Colonic mucosa (tissue), 4 donors: ENCODE measurements around the gene CAMTA1. TPM values are rescaled to one million over a fixed set of nuclear protein-coding genes. Genes with fewer than 3 reads are reported as not detected.

Experiments
- DNase-seq: peaks from one replicate; pipeline ENCODE4 v3.0.0-alpha.2; 2020
- H3K27ac ChIP-seq: fragments of 200-600 bp; one replicate; pipeline ENCODE4 v1.8.0; 2021
- H3K27me3 ChIP-seq: fragments of 200-600 bp; one replicate; pipeline ENCODE4 v1.8.0; 2021
- H3K36me3 ChIP-seq: fragments of 200-600 bp; one replicate; pipeline ENCODE4 v1.8.0; 2021
- H3K4me1 ChIP-seq: fragments of 200-600 bp; one replicate; pipeline ENCODE4 v1.8.0; 2021; ENCODE audit warnings: mild to moderate bottlenecking
- H3K4me3 ChIP-seq: fragments of 200-600 bp; one replicate; pipeline ENCODE4 v1.8.0; 2021
- H3K9ac ChIP-seq, 2 donors: one replicate each; pipeline ENCODE4 v1.7.0; 2013; ENCODE audit warnings: control low read depth in 2 of 2, low read depth in 2 of 2, low read length in 2 of 2
- H3K9me3 ChIP-seq: fragments of 200-600 bp; one replicate; pipeline ENCODE4 v1.8.0; 2021
- intact Hi-C: fragments of 100-400 bp; cut with DNase I; formaldehyde crosslinking; loops from one replicate; pipeline ENCODE4 v1.14.1; 2022
- total RNA-seq, 2 donors: library from RNA; stranded (reverse); fragmentation: NEBNext Ultra II Directional in 1 of 2; extraction: Animal tissue kit (Norgen Biotek cat#: 25700) in 1 of 2; gene quantifications; one replicate each; pipeline ENCODE4 v1.2.1, GENCODE V29; 2021
- TF ChIP-seq, protein P1 (sequence below): fragments of 200-600 bp; IDR thresholded peaks from one replicate; pipeline ENCODE4 v1.8.0; 2022; ENCODE audit warnings: antibody characterized with exemption, mild to moderate bottlenecking
- donor health status: healthy.
- donor health status: DM: no; HTN: no; CAD: no.
- donor health status: DM: no; HTN: no; CAD: no.

The CAMTA1 gene
- total RNA-seq, 2 donors from 2014 or later: 76.8 to 92.8 TPM

DNA sequence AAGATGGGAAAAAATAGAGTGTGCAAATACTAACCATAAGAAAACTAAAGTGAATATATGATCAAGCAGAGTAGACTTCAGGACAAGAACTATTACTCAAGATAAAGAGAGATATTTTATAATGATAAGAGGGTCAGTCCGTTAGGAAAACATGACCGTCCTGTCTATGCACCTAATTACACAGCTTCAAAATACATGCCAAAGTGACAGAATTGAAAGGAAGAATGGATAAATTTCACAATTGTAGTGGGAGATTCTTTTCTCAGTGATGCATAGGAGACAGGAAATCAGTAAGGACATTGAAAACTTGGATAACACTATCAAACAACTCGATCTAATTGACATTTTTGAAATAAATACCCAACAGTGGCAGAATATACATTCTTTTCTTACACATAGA, 489.0 kb downstream of the CAMTA1 start:
- no peaks in the 10 kb centered on the region for H3K27me3 ChIP-seq
- H3K9me3 ChIP-seq: no peaks in the 10 kb centered on the region
- TF ChIP-seq, protein P1, sequence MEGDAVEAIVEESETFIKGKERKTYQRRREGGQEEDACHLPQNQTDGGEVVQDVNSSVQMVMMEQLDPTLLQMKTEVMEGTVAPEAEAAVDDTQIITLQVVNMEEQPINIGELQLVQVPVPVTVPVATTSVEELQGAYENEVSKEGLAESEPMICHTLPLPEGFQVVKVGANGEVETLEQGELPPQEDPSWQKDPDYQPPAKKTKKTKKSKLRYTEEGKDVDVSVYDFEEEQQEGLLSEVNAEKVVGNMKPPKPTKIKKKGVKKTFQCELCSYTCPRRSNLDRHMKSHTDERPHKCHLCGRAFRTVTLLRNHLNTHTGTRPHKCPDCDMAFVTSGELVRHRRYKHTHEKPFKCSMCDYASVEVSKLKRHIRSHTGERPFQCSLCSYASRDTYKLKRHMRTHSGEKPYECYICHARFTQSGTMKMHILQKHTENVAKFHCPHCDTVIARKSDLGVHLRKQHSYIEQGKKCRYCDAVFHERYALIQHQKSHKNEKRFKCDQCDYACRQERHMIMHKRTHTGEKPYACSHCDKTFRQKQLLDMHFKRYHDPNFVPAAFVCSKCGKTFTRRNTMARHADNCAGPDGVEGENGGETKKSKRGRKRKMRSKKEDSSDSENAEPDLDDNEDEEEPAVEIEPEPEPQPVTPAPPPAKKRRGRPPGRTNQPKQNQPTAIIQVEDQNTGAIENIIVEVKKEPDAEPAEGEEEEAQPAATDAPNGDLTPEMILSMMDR: no peak
- no peaks in the 10 kb centered on the region for H3K36me3 ChIP-seq
- H3K4me3 ChIP-seq: no peak overlapping the region
- no peak overlapping the region for H3K27ac ChIP-seq
- no peaks in the 10 kb centered on the region for H3K4me1 ChIP-seq
- no peak overlapping the region for H3K9ac ChIP-seq
- DNase-seq: no peak
- intact Hi-C loops: no loop called here

DNA sequence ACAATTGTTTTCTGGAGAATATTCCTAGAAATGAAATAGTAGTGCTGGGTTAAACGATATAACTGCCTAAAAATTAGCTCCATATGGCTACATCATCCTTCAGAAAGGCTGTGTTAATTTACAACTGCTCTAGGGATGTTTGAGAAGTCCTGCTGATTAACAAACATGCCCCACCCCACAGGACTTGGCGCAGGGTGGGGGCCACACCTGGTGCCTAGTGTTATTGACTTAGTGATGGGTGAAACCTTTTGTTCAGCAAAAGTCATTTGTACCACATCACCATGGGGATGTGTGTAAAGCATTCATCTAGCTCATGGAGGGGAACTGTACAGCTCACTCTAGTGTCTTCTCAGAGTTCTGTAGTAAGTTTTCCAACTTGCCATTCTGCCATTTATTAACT, 492.8 kb downstream of the CAMTA1 start:
- intact Hi-C loops: no loop called here
- Histone ChIP-seq H3K36me3 (no peaks in the 10 kb centered on the region), H3K4me1 (no peaks in the 10 kb centered on the region), H3K9me3 (no peaks in the 10 kb centered on the region), H3K9ac (no peak overlapping the region), H3K4me3 (no peak overlapping the region), H3K27me3 (no peaks in the 10 kb centered on the region), H3K27ac (no peak overlapping the region)
- TF ChIP-seq, protein P1: no peak
- DNase-seq: peak; percentile 70

DNA sequence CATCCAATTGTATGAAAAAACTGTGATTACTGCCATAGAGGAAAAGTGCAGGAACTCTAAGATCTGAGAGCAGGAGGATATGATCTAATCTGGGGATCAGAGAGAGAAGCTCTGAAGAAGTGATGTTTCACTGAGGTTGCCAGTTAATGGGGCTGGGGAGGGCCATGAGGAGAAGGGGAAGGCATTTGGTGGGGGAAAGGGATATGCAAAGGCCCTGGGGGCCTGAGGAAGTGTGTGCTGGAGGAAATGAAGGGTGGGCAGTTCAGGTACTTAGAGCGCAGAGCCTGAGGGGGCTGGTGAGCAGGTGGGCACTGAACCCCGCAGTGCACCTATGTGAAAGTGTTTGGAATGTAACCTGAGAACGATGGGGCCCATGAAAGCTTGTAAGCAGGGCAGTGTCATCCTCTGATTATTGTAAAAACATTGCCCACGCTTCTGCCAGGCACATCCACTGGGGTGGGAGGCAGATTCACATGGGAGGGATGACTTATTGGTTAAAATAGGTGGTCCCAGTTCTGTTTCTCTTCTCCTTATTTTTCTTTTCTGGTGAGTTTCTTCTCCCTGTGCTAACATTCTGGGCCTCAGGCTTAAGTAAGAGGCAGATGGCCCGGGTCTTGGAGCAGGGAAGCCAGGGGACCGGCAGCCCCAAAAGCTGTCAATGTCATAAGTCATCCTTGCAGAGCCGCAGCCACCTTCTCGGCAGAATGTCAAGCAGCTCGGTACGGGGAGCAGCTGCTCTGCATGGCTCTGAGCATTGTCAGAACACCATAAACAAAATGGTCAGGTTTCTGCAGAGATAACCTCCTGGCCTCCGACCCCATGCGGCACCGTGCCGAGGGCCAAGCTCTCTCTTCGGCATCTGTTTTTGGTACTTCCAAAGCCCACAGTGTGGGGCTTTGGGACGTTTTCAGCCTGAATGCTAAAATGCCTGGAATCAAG, 493.8 kb downstream of the CAMTA1 start:
- intact Hi-C loops: no loop called here
- TF ChIP-seq, protein P1: no peak
- no peaks in the 10 kb centered on the region for H3K4me1 ChIP-seq
- H3K27me3 ChIP-seq: no peaks in the 10 kb centered on the region
- H3K36me3 ChIP-seq: no peaks in the 10 kb centered on the region
- H3K27ac ChIP-seq: no peak overlapping the region
- H3K4me3 ChIP-seq: no peak overlapping the region
- H3K9ac ChIP-seq: no peak overlapping the region
- peak; percentile 14 for DNase-seq
- H3K9me3 ChIP-seq: no peaks in the 10 kb centered on the region

DNA sequence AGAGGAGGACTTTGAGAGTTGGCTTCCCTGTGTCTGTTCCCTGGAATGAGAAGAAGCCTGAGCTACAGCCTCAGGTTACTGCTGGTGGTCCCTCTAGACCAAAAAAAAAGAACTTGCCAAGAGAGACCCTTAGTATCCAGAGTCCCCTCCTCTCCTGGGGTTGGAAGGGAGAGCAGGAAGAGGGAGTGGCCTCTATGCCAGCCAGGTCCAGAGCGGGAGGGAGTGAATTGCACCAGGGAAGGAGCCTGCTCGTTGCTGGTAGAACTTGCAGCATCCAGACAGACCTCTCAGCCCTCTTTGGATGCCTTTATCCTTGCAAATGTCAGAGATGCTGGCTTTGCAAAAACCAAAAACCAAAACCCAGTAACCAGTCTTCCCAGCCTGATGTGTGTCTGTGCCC, 494.5 kb downstream of the CAMTA1 start:
- TF ChIP-seq, protein P1: no peak
- Histone ChIP-seq H3K4me1 (no peaks in the 10 kb centered on the region), H3K9me3 (no peaks in the 10 kb centered on the region), H3K4me3 (no peak overlapping the region), H3K36me3 (no peaks in the 10 kb centered on the region), H3K9ac (no peak overlapping the region), H3K27ac (no peak overlapping the region), H3K27me3 (no peaks in the 10 kb centered on the region)
- intact Hi-C loops: no loop called here
- DNase-seq: no peak

DNA sequence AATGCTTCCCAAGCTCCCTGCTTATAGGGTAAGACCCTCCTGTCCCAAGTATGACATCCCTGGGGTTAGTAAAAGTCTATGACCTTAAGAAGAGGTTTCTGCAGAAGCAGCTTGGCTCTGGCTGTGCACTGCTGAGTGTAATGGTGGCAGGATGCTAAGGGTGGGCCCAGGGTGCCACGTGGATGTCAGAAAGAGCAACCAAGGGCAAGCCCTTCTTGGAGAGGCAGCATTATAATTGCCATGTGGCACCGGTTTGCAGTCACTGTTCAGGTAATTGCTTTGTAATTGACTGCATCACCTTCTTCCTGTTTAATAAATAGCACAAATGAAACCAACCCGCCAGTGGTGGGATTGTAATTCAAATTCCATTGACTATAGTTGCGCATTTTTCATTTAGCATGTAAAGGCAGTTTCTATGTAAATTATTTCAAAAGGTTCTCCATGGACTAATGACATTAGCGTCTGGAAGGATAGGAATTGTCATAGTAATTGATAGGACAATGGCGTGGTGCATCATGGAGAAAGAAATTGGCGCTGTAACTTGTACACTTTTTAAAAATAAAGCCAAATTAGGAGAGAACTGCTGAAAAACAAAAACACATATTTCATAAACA, 495.2 kb downstream of the CAMTA1 start:
- Histone ChIP-seq H3K27ac (no peak overlapping the region), H3K27me3 (no peaks in the 10 kb centered on the region), H3K9ac (no peak overlapping the region), H3K36me3 (no peaks in the 10 kb centered on the region), H3K9me3 (no peaks in the 10 kb centered on the region), H3K4me3 (no peak overlapping the region), H3K4me1 (no peaks in the 10 kb centered on the region)
- peak; percentile 13 for DNase-seq
- TF ChIP-seq, protein P1: no peak
- intact Hi-C loops: no loop called here
